Activated T-cell treated with anti-CD3 and anti-CD28 coated beads, Interleukin-2, amount 50 U/mL, for 48 hours (primary cell): ENCODE results near the gene PHB1.
A peak's percentile ranks its signal among the peaks of the same experiment; 100 is the strongest.

Experiments used
- DNase-seq, 2 experiments: peaks; one replicate each; pipeline ENCODE4 v3.0.0-alpha.2; 2020

The PHB1 gene

GRCh38 chr17:49414622-49415350 is at the start of gene PHB1:
Gene PHB1, minus strand, starts transcription at chr17:49414882. Its CDS starts 1,618 bp downstream, at chr17:49413264.
- DNase-seq = peak; percentile 94

DNA sequence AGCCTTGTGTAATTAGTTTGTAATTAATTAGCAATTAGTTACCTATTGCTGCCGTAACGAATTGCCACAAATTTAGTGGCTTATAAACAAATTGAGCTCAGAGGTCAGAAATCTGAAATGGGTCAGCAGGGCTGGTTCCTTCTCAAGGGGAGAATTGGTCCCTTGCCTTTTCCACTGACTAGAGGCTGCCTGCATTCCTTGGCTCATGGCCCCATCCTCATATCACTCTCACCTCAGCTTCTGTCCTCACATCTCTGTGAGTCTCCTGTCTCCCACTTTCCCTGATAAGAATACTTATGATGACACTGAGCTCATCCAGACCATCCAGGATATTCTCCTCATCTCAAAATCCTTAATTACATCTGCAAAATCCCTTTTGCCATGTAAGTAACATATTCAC is 49.4 kb upstream of the PHB1 start:
- DNase-seq = no peak

DNA sequence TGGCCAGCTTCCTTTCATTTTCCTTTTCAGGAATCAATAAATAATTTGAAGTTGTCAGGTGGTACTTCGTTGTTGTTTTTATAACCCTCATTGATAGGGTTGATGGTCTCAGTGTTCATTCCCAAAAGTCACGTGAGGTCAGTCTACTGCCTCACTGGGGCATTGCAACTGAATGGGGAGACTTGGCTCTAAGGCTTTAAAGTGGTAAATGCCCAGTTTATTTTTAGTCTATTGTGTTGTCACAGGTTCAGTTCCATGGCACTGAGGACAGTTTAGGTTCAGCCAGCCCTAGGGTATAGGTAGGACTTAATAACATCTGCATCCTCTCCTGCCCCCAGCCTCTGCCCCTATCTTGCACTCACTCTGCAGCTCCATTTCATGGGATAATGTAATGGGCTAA is 46.9 kb upstream of the PHB1 start:
- no peak for DNase-seq

DNA sequence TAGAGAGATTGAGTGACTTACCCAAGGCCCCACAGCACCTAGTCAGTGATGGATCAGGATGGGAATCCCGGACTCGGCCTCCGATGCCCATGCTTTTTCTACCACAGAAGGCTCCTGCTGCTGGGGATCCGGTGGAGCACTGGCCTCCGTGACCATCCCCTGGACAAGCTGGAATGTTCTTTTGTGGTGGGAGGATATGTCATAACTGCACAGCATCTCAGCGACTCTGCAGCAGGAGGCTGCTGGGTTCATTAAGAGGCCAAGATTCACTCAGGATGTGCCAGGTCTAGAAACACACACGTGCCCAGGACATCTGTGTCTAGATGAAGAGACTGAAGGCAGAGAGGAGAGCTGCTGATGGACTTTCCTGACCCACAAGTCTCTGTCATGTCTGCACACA is 45.7 kb upstream of the PHB1 start:
- DNase-seq = no peak

- DNase-seq = no peak
Observed at GRCh38 chr17:49459401-49459984, 44.8 kb upstream of the PHB1 start.

GRCh38 chr17:49457564-49458535 is 43.2 kb upstream of the PHB1 start:
- DNase-seq = no peak

DNA sequence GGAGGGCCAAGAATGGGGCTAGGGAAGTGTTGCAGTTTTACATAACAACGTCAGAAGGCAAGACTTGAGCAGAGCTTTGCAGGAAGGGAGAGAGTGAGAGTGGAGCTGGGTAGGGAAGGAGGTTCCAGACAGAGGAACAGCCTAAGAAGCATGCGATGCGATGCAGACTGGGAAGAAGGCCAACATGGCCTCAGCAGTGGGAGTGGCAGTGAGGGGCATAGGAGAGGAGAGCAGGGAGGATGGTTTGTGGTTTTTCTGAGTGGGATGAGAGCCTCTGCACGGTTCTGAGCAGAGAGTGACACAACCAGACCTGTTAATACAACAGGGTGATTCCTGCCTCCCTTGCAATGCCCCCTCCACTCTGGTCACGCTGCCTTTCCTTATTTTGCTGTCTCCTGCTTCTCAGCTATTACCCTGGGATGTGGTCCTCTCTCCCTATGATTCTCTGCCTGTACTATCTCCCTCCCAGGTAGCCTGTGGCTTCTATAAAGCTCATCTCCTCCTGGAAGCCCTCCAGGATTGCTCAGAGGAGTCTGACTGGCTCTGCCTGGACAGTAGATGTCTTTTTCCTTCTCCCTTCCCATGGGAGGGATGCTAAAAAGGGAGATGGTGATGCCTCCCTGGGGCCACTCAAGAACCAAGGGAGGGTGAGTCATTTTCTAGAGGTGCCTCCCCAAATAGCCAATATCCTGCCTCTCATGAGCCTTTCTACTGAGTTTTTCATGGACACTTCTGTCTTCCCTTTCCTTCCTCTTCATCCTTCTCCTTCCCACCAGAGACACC is 41.7 kb upstream of the PHB1 start:
- no peak for DNase-seq

GRCh38 chr17:49455272-49455861 is 40.7 kb upstream of the PHB1 start:
- DNase-seq = no peak

- DNase-seq = no peak
Observed at GRCh38 chr17:49454050-49454449, 39.4 kb upstream of the PHB1 start.

- DNase-seq = no peak
Observed at GRCh38 chr17:49452661-49453060, 38.0 kb upstream of the PHB1 start.

DNA sequence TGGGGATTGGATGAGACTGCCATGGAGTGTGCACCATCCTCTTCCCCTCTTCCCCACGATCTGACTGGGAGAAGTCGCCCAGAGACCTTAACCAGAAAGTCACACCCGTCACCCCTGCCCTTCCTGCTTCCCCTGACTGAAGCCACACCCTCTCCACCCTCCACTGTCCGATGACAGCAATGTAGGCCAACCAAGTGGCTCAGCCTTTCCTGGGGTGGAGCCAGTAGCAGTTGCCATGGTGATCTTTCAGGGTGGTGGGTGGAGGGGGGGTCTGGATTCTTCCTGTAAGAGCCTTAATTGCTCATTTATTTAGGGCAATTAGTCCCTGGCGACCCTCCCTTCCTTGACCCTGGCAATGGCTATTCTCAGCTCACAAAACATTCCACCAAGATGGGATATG is 37.5 kb upstream of the PHB1 start:
- DNase-seq = no peak

DNA sequence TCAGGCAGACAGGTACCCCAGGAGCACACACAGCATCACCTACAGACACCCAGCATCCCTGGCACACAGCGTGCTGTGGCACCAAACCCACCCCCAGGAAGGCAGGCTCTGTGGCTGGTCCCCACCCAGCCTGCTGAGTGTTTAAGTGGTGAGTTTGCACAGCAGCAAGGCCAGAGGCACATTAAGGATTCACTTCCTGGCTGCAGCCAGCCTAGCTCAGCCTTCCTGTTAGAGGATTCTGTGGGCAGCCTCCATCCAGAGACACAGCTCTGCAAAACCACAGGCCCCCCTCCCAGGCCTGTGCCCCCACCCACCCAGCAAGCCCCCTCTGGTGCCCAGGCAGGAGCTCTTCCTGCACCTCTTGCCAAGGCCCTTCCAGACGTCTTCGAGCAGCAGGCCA is 36.1 kb upstream of the PHB1 start:
- no peak for DNase-seq

- no peak for DNase-seq
Observed at GRCh38 chr17:49450181-49450580, 35.5 kb upstream of the PHB1 start.

DNA sequence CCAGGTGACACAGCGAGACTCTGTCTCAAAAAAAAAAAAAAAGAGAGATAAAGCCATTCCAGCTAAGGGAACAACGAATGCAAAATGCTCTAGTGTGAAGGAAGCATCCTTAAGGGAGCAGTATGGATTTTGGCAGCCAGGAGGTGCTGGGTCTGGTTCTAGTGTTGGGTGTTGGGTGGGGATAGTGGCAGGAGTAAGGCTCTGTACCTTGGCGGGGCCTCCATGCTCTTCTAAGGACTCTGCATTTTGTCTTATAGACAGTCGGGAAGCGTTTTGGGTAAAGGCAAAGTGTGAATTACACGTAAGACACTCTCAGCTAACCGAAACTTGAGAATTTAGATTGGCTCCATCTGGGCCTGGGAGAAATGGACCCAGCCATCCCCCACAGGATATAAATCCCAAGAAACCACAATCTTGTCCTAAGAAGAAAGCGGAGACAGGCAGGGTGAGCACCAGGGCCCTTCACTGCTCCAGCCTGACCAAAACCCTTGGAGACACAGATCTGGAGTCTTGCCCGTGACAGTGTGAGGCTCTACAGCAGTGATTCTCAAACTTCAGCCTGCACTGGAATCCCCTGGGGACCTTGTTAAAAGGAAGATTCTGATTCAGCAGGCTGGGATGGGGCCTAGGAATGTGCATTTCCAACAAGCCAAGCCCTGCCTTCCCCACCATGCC is 33.1 kb upstream of the PHB1 start:
- no peak for DNase-seq

DNA sequence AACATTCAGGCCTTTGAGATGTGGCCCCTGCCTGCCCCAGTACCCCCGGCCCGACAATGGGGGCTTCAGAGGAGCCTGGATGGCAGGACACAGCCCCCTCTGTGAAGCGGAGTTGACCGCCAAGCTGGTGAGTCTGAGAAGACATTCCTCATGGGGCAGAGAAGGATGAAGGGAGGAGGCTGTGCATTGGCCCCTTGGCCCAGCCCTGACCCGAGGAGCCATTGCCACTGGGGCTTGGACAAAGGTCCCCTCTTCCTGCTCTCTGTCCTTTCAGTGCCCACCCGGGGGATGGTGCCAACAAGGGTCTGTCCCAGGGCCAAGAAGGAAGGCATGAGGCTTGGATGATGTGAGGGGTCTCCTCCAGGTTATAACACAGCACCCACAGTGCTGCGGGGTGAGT is 30.9 kb upstream of the PHB1 start:
- DNase-seq = no peak

- DNase-seq = no peak
Observed at GRCh38 chr17:49444384-49444783, 29.7 kb upstream of the PHB1 start.

- DNase-seq = no peak
Observed at GRCh38 chr17:49443862-49444261, 29.2 kb upstream of the PHB1 start.

DNA sequence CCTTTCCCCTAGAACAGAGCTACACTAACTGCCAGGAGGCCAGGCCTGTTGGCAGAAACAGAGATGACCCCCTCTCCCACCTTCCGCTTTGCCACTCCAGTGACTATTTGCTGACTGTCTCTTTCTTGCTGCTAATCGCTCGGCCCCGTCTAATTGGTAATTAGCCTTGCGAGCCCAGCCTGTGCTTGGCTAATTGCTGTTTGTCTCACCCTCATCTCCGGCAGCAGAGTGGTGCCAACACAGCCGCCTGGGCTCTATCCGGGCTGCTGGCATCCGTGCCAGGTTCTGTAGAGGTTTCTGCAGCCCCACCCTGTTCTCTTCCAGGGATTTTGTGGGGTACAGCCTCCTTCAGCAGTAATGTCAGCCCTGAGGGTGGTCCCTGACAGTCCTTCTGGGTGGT is 27.4 kb upstream of the PHB1 start:
- DNase-seq = no peak

DNA sequence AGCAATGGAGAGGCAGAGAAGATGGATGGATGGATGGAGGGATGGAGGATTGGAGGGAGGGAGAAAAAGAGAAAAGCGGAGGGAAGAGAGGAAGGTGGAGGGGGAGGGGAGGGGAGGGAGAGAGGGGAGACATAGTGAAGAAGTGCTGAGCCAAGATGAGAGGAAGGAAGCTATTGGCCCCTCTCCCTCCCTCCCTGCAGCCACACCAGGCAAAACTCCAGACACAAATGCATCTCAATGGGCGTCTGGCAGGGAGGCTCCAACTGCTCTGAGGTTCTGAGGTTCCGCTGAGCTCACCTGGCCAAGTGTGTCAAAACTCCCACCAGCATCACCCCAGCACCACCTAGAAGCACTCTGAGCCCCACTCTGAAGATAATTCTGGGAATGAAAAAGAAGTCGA is 26.9 kb upstream of the PHB1 start:
- no peak for DNase-seq

DNA sequence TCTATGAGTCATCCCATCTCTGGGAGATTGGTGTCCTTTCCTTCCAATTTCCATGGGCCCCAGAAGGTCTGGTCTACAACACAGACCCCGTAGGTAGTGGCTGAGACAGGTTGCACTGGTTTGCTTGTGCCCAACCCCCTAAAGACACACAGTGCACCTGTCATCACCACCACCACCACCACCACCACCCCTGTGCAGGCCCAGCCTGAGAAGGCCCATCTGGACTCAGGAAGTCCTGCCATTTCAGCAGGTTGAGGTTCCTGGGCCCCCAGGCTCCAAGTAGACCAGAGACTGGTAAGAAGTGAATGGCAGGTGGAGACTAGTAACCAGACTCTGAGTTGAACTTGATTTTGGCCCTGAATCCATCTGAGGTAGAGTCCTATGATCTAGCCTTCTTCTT is 25.9 kb upstream of the PHB1 start:
- no peak for DNase-seq

DNA sequence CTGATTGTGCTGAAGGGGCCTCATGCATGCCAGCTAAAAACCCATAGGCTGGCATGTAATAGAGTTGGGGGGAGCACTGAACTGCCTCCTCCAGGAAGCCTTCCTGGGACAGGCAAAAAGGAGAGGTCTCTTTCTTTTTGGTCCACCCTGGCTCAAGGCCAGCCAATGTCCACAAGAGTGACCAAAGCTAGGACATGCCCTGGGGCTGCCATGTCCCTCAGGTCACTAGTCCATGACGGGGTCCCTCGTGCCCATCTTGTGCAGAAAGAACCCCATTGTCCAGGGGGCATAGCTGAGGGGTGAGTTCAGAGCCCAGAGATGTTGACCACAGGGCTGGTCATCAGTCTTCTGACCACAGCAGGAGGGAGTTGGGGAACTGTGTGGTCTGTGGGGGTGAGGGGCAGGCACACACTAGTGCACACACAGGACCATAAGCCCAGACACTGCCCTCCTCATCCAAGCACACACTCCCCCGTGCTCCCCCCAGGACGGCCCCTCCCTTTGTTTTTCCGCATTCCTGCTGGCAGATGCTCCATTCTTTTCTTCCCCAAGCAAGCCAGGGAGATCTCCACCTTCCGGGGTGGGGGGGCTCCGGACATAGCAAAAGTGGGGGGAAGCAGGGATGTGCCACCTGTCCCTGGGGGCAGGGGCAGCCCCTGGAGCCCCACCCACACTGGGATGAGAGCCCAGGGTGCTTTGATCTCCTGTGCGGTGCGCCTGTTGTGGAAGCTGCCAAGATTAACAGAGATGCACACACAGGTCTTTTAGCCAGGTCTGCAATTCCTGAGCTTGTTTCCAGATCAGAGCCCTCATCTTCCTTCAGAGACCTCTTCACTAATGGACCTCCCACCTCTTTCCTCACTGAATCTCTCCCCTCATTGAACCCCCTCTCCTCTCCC is 25.2 kb upstream of the PHB1 start:
- no peak for DNase-seq
